ENCODE data around the gene JUND. TPM values are rescaled to one million over a fixed set of nuclear protein-coding genes. Genes with fewer than 3 reads are reported as not detected.

JUND gene
- total and polyA plus RNA-seq, 4 donors = 12.8 to 103 (median 41.8) TPM

- WGBS = 53% methylated on average over 9 of the region's 9 CpGs
- Histone ChIP-seq H3K4me3 (ENCODE audit: low read depth in 1 of 3, low read length in 3 of 3) (no peak overlapping the region), H3K4me1 (ENCODE audit: control insufficient read depth in 4 of 4, insufficient read depth in 4 of 4, low read length in 3 of 4) (peaks cover 13 to 52% (median 36%) of the 10 kb centered on the region in 4 donors), H3K27ac (ENCODE audit: low read depth in 1 of 2, low read length in 2 of 2) (peak overlapping the region; percentile 90 to 92), H3K9ac (ENCODE audit: low read depth in 1 of 2, low read length in 2 of 2) (peak overlapping the region; percentile 16 to 76), H3K36me3 (ENCODE audit: control insufficient read depth in 4 of 4, insufficient read depth in 3 of 4, low read depth in 1 of 4, low read length in 3 of 4) (no peaks in the 10 kb centered on the region), H3K9me3 (ENCODE audit: control insufficient read depth in 4 of 4, low read length in 3 of 4) (no peaks in the 10 kb centered on the region), H3K27me3 (ENCODE audit: control insufficient read depth in 4 of 4, insufficient read depth in 4 of 4, low read length in 3 of 4) (no peaks in the 10 kb centered on the region)
- no peak for DNase-seq (ENCODE audit: low spot score)
- TF ChIP-seq ATF3 (IDR thresholded peaks at IDR 0.05) (no peak), ZBTB33 (IDR thresholded peaks at IDR 0.05) (no peak)
- TF ChIP-seq, protein P1, sequence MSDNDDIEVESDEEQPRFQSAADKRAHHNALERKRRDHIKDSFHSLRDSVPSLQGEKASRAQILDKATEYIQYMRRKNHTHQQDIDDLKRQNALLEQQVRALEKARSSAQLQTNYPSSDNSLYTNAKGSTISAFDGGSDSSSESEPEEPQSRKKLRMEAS (IDR thresholded peaks at IDR 0.05) = no peak
Measured at GRCh38 chr19:18321734-18322102, 40.3 kb upstream of the JUND start.

GRCh38 chr19:18320865-18321733 is 39.7 kb upstream of the JUND start:
- no peak for TF ChIP-seq YY1 (IDR thresholded peaks at IDR 0.05)
- TF ChIP-seq RXRA (IDR thresholded peaks at IDR 0.05) = no peak
- Histone ChIP-seq H3K4me3 (ENCODE audit: low read depth in 1 of 3, low read length in 3 of 3) (no peak overlapping the region), H3K9ac (ENCODE audit: low read depth in 1 of 2, low read length in 2 of 2) (no peak overlapping the region), H3K9me3 (ENCODE audit: control insufficient read depth in 4 of 4, low read length in 3 of 4) (no peaks in the 10 kb centered on the region), H3K27me3 (ENCODE audit: control insufficient read depth in 4 of 4, insufficient read depth in 4 of 4, low read length in 3 of 4) (no peaks in the 10 kb centered on the region), H3K27ac (ENCODE audit: low read depth in 1 of 2, low read length in 2 of 2) (peak overlapping the region in 1 of 2 donors; percentile 25), H3K36me3 (ENCODE audit: control insufficient read depth in 4 of 4, insufficient read depth in 3 of 4, low read depth in 1 of 4, low read length in 3 of 4) (no peaks in the 10 kb centered on the region), H3K4me1 (ENCODE audit: control insufficient read depth in 4 of 4, insufficient read depth in 4 of 4, low read length in 3 of 4) (peaks cover 13 to 52% (median 36%) of the 10 kb centered on the region in 4 donors)
- WGBS = 70% methylated on average over 14 of the region's 14 CpGs
- no peak for DNase-seq (ENCODE audit: low spot score)

DNA sequence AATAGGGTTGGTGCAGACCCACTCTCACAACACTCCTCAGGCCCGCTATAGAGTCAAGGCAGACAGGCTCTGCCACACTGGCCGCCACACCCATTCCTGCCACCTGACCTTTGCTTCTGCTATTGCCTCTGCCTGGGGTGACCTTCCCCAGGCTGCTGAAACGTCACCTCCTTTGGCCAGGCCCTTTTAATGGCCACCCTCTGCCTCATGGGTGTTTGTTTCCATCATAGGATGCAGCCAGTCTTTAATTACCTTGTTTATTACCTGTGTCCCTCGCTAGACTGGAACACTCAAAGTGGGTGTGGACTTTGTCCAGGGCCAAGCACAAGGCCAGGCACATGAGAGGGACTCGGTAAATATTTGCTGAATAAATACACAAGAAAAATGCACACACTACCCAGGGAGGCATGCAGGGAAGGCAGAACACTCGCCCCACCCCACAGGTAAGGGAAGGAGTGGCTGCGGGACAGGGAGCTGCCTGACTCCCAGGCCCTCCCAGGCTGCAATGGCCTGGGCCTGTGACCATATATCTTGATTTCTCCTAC is 38.2 kb upstream of the JUND start:
- Histone ChIP-seq H3K36me3 (ENCODE audit: control insufficient read depth in 4 of 4, insufficient read depth in 3 of 4, low read depth in 1 of 4, low read length in 3 of 4) (no peaks in the 10 kb centered on the region), H3K27ac (ENCODE audit: low read depth in 1 of 2, low read length in 2 of 2) (no peak overlapping the region), H3K4me1 (ENCODE audit: control insufficient read depth in 4 of 4, insufficient read depth in 4 of 4, low read length in 3 of 4) (peaks cover 13 to 52% (median 36%) of the 10 kb centered on the region in 4 donors), H3K4me3 (ENCODE audit: low read depth in 1 of 3, low read length in 3 of 3) (no peak overlapping the region), H3K27me3 (ENCODE audit: control insufficient read depth in 4 of 4, insufficient read depth in 4 of 4, low read length in 3 of 4) (no peaks in the 10 kb centered on the region), H3K9ac (ENCODE audit: low read depth in 1 of 2, low read length in 2 of 2) (no peak overlapping the region), H3K9me3 (ENCODE audit: control insufficient read depth in 4 of 4, low read length in 3 of 4) (no peaks in the 10 kb centered on the region)
- DNase-seq (ENCODE audit: low spot score) = no peak
- 41% methylated on average over 7 of the region's 7 CpGs for WGBS
- peak; percentile 74 for TF ChIP-seq FOXA2 (IDR thresholded peaks at IDR 0.05)
- TF ChIP-seq HNF4A (conservative IDR thresholded peaks at IDR 0.05) = peak; percentile 72 to 90
- peak; percentile 77 for TF ChIP-seq YY1 (IDR thresholded peaks at IDR 0.05)
- TF ChIP-seq, protein P1 (IDR thresholded peaks at IDR 0.05) = peak; percentile 38
- peak in 1 of 2 donors; percentile 38 for TF ChIP-seq JUND (IDR thresholded peaks at IDR 0.05)
- TF ChIP-seq, protein P2, sequence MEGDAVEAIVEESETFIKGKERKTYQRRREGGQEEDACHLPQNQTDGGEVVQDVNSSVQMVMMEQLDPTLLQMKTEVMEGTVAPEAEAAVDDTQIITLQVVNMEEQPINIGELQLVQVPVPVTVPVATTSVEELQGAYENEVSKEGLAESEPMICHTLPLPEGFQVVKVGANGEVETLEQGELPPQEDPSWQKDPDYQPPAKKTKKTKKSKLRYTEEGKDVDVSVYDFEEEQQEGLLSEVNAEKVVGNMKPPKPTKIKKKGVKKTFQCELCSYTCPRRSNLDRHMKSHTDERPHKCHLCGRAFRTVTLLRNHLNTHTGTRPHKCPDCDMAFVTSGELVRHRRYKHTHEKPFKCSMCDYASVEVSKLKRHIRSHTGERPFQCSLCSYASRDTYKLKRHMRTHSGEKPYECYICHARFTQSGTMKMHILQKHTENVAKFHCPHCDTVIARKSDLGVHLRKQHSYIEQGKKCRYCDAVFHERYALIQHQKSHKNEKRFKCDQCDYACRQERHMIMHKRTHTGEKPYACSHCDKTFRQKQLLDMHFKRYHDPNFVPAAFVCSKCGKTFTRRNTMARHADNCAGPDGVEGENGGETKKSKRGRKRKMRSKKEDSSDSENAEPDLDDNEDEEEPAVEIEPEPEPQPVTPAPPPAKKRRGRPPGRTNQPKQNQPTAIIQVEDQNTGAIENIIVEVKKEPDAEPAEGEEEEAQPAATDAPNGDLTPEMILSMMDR (IDR thresholded peaks at IDR 0.05; ENCODE audit: low read depth, low read length, missing input control) = no peak
- no peak for TF ChIP-seq EGR1 (IDR thresholded peaks at IDR 0.05; ENCODE audit: low read depth in 2 of 2)
- peak; percentile 51 for TF ChIP-seq SP1 (IDR thresholded peaks at IDR 0.05)
- no peak for TF ChIP-seq ATF3 (IDR thresholded peaks at IDR 0.05)
- TF ChIP-seq RAD21 (IDR thresholded peaks at IDR 0.05) = no peak
- TF ChIP-seq REST (IDR thresholded peaks at IDR 0.05) = no peak
- TF ChIP-seq GABPA (IDR thresholded peaks at IDR 0.05 in 1 of 2, conservative IDR thresholded peaks at IDR 0.05 in 1 of 2) = no peak
- TF ChIP-seq FOXA1 (IDR thresholded peaks at IDR 0.05) = no peak
- peak; percentile 22 for TF ChIP-seq HNF4G (IDR thresholded peaks at IDR 0.05)
- TF ChIP-seq TAF1 (conservative IDR thresholded peaks at IDR 0.05) = no peak
